GM21515 (cell line): ENCODE data around the gene SLC43A1.
"Not testable (repeated sequence)": the region's sequence is repeated elsewhere in the genome, so short reads cannot be mapped to it uniquely, and the experiment has no call there.

Experiments
- ATAC-seq: cut with Tn5 transposase; IDR thresholded peaks from one replicate; pipeline ENCODE4 v1.9.1; 2021; ENCODE audit not compliant: unreplicated experiment

Gene SLC43A1

GRCh38 chr11:57515332-57516060 is at the start of gene SLC43A1:
Gene SLC43A1, minus strand, starts transcription at chr11:57515702. Its CDS starts 1,591 bp downstream, at chr11:57514111.
- peak; percentile 43 for ATAC-seq

GRCh38 chr11:57562596-57562995 is 47.1 kb upstream of the SLC43A1 start:
- ATAC-seq = no peak

- no peak for ATAC-seq
These were observed 44.6 kb upstream of the SLC43A1 start for GRCh38 chr11:57560146-57560545.

- no peak for ATAC-seq
These were observed 40.5 kb upstream of the SLC43A1 start for GRCh38 chr11:57556041-57556440.

- no peak for ATAC-seq
These were observed 39.9 kb upstream of the SLC43A1 start for GRCh38 chr11:57555393-57555792.

GRCh38 chr11:57552479-57552878 is 37.0 kb upstream of the SLC43A1 start:
- ATAC-seq = no peak

GRCh38 chr11:57551941-57552340 is 36.4 kb upstream of the SLC43A1 start:
- no peak for ATAC-seq

- ATAC-seq = no peak
These were observed 34.5 kb upstream of the SLC43A1 start for GRCh38 chr11:57549983-57550382.

- peak; percentile 92 for ATAC-seq
These were observed 32.4 kb upstream of the SLC43A1 start for GRCh38 chr11:57547854-57548377.

GRCh38 chr11:57546869-57547475 is 31.5 kb upstream of the SLC43A1 start:
- no peak for ATAC-seq

- ATAC-seq = no peak
These were observed 30.9 kb upstream of the SLC43A1 start for GRCh38 chr11:57546451-57546850.

- no peak for ATAC-seq
These were observed 30.4 kb upstream of the SLC43A1 start for GRCh38 chr11:57545883-57546282.

- no peak for ATAC-seq
These were observed 29.1 kb upstream of the SLC43A1 start for GRCh38 chr11:57544566-57544965.

GRCh38 chr11:57543593-57543992 is 28.1 kb upstream of the SLC43A1 start:
- ATAC-seq = no peak

GRCh38 chr11:57542582-57542981 is 27.1 kb upstream of the SLC43A1 start:
- ATAC-seq = no peak

- ATAC-seq = no peak
These were observed 25.7 kb upstream of the SLC43A1 start for GRCh38 chr11:57541169-57541568.

GRCh38 chr11:57539342-57539741 is 23.8 kb upstream of the SLC43A1 start:
- ATAC-seq = no peak

GRCh38 chr11:57536947-57537619 is 21.6 kb upstream of the SLC43A1 start, which contains the start of gene SMTNL1:
Gene SMTNL1, plus strand, starts transcription at chr11:57537595. Its CDS starts 5,048 bp downstream, at chr11:57542643.
- no peak for ATAC-seq

GRCh38 chr11:57534449-57534848 is 18.9 kb upstream of the SLC43A1 start:
- not testable (repeated sequence) for ATAC-seq

- ATAC-seq = peak; percentile 99
These were observed 15.3 kb upstream of the SLC43A1 start, which contains the start of gene TIMM10 for GRCh38 chr11:57530596-57531507. Gene TIMM10, minus strand, starts transcription at chr11:57530754. Its CDS starts 565 bp downstream, at chr11:57530189.

GRCh38 chr11:57530215-57530595 is 14.7 kb upstream of the SLC43A1 start:
- ATAC-seq = no peak
